NCI-H2029 (cell line): ENCODE results near the gene ZCCHC7.

Experiments used
- DNase-seq: peaks from one replicate; lab custom pipeline; 2025; lab: John Stamatoyannopoulos, UW

The ZCCHC7 gene

DNA sequence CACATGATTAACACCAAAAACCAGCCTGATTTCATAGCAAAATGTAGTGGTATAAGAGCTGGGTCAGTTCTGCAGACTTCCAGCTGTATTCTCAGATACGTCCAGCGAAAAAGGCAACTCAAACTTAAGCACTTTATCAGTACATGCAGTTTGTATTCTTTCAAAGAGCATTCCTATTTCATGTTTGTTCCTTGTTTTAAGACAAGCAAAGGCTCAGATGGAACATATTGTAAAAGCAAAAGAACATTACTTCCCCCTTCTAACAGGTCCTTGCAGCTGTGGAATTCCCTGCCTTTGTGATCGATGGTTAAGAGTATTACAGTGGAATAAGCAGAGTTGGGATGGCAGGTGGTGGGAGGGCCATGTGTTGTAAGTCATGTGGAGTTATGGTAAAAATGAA lies 215.8 kb downstream of the ZCCHC7 start:
- no peak for DNase-seq

DNA sequence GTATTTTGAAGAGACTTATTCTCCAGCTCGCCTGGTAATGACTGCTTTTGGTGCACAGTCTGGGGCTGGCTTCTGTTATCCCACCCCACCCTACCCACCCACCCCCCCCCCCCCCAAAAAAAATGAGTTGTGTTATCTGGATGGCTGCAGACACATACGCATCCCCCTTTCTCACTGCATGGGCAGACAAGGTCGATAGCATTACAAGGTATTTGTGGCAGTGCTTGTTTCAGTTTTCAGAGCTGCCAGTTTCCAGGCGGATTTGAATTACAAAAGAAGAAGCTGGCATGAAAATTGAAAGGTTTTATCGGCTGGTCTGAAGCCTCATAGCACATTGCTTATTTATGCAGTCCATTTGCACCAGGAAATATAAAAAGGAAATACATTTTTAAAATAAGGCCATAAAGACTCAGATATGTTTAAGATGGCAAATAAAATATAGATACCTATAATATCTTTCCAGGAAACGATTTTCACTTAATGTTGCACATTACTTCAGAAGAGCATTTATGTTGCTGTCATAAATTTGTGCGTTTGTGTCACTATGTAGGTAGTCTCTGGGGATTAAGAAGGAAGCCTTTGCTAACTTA lies 217.0 kb downstream of the ZCCHC7 start:
- peak; percentile 18 for DNase-seq

DNA sequence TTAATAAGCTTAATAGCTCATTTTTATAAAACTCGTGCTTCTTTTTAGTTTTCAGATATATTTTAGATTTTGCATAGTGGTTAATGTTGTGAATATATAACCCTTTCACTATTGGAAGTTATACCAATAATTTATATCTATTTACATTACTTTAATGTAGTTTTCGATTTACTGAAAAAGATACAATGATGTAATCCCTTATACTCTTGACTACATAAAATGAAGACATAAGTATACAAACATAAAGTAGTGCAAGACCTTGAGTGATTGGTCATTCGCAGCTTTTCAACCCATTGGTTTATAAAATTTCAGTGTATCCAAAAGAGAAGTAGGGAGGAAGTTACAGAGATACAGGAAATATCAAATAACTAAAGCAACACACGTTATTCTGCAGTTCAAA lies 217.8 kb downstream of the ZCCHC7 start:
- peak; percentile 32 for DNase-seq

DNA sequence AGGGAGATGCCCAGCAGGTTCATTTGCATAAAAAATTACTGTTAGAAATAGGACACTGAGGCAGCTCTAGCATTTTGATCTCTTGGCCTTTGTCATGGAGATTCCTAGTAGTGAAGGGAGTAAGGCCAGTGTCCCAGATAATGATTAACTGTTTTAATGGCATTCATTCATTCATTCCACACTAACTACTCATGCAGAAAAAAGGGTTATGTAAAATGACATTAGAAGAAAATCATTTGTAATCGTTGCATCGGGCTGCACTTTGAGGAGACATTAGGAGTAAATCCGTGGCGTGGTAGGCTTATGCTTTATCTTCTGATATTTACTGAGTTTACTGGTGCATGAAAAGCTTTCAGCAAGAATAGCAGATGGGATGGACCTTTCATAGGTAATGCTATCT lies 219.5 kb downstream of the ZCCHC7 start:
- DNase-seq: peak; percentile 16

DNA sequence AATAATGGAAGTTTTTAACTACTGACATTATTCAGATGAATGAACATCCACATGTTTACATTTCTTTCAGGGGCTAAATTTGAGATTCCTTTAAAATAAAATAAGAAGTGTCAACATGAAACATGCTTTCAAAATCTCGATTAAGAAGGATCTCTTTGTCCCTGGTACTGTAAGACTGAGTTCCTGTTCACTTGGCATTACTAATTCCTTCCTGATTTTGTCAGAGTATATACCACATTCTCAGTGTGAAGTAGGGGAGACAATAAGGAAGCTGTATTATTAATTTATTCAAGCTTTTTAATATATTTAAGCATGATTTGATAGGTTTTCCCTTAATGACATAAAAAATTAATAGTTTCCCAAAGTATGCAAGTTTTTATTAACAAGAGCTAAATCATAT lies 220.6 kb downstream of the ZCCHC7 start:
- DNase-seq: no peak

DNA sequence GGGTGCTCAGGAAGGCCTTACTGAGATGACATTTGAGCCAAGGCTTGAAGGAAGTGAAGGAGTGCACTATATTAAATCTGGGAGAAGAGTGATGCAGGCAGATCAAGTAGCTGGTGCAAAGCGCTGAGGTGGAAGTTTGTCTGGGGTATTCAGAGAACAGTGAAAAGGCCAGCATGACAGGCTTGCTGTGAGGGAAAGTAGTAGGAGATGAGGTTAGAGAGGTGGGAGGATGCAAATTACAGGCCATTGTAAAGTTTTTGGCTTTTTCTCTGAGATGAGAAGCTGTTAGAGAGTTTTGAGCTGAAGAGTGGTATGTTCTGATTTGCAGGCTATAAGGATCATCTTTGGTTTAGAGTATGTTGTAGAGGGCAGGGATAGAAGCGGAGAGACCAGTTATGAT lies 221.3 kb downstream of the ZCCHC7 start:
- DNase-seq: no peak

DNA sequence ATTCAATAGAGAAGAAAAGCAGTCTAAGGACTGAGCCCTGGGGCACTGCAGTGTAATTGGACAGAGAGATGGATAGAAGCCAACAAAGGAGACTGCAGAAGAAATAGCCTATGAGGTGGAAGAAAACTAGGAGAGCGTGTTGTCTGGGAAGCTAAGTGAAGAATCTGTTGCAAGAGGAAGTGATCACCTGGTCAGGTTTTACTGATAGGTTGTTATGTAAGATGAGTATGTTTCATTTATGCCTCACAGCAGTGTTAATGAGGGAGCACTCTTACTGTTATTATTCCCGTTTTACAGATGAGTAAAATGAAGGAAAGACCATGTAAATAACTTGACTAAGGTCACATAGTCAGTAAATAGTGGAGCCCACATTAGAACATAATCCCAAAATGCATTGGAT lies 222.1 kb downstream of the ZCCHC7 start:
- no peak for DNase-seq

DNA sequence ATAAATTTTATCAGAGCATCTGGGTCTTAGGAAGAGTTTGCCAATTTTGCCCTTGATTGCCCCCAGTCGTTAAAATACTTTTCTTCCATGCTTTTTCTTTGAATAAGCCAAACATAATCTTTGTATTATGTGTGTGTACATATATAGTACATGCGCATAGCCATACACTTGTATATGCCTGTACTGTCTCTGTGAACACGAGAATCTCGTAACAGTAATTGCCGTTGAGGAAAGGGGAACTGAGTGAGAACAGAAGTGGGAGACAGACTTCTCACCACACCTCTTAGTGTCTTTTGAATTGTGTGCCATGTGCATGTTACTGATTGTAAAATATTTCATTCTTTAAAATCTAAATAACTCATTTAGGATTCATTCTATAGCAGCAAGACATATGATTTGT lies 222.5 kb downstream of the ZCCHC7 start:
- DNase-seq: no peak

DNA sequence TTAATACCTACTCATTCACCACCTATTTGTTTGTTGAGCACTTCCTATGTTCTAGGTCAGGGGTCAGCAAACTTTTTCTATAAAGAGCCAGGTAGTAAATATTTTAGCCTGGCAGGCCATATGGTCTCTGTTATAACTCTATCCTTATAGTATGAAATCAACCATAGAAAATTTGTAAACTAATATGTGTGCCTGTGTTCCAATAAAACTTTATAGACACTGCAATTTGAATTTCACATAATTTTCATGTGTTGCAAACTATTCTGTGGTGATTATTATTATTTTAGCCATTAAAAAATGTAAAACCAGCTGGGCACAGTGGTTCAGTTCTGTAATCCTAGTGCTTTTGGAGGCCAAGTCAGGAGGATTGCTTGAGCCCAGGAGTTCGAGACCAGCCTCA lies 223.3 kb downstream of the ZCCHC7 start:
- DNase-seq: no peak

DNA sequence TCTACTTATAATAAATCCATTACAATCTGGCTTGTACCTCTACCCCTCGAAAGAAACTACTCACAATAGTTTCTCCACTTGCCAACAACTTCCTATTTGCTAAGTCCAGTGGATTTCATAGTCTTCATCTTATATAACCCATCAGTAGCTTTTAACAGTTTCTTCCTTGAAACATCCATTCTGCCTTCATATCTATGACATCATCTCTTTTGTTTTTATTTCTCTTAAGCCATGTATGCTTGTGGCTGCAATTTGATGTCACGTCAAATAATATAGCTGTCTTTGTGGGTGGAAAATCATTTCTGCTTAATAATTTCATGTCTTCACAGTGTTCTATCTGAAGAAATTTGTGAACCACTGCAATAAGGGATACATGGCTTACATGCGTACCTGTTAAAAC lies 224.7 kb downstream of the ZCCHC7 start:
- DNase-seq: no peak

DNA sequence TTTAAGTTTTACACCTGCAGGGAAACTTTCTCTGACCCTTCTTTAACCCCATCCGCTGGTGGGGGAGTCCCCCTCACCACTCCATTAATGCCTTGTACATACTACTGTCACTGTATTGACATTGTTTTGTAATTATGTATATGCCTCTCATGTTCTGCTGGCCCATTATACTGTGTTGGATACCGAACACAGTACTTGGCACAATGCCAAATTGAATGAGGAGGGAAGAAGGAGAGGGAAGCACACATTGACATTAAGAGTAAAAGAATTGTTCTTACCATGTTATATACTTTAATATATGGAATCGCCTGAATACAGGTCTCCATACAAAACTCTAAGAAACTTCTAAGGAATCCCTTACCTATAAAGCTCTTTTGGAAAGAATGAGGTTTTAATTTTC lies 228.5 kb downstream of the ZCCHC7 start:
- DNase-seq: peak; percentile 48

DNA sequence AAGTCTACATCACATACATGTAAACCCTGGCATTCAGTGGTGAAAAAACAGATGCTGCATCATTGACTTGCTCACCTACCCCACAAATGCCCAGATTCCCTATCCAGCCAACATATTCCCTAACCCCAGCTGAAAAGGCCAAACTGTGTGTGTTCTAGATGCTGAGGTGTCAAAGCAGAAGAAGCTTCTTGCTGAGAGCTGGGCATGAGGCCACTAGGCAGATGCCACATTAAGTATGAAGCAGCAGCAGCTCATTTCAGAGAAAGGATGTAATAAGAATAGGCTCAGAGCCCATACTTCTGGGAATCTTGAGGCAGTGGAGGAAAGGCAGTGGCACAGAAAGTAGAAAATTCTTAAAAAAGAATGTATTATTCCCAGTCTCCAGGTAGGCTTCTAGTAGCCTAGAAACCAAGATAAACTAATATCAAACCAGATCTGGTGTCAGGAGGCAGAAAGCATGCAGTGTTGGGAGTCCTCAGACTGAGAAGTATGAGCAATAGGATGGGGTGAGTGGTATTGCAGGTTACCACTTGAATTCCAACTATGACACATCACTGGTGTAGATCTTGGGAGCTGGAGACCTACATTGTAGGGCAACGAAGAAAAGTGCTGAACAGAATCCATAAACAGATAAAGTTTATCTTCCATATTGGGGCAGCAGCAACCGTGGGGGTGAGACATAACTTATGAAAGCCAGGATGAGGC lies 230.3 kb downstream of the ZCCHC7 start:
- no peak for DNase-seq

DNA sequence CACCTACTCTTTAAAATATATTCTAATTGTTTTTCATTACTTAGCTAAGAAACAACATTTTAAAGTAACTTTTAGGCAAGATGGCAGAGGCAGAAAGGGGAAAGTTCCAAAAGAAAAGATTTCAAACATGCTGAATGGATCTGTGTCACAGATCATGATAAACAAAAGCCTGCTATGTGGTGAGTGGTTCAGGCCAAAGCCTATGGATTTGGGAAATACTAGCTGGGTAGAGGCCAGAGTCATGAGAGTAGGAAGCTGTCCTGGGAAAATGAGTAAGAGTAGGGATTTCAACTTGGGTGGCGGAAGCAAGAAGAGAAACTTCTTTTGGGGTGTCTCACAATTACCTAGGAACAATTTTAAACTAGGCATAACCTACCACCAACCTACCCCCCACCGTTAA lies 233.4 kb downstream of the ZCCHC7 start:
- DNase-seq: no peak

DNA sequence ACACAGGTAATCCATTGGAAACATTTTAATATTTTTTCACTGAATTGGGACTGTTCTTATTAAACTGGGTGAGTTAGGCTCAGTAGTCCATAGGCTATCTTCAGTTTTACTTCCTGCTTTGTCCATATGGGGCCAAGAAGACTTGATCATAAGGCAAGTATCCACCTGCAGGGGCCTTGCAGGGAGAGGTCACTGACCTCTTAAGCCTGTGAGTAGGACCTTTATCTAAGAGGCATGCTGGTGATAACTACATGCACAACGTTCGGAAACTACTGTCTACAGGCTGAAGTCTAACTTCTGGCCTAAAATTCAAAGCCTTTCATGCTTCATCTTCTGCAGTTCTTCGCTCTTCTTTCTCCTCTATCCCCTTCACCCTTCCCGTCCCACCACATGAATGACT lies 242.1 kb downstream of the ZCCHC7 start:
- DNase-seq: no peak

DNA sequence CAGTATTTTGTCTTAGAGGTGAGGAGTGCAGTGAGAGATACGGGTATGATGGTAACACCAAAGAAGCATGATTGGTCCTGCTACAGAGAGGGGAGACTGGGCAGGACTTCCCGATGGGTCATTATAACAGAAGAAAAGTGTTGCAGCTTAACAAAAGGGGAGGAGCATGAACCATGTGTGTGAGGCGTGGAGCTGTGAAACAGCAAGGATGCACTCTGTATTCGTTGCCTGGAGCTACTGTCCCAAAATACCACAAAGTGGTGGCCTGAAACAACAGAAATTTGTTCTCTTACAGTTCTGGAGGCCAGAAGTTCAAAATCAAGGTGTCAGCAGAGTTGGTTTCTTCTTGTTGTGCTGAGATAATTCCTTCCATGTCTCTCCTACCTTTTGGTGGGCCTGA lies 242.8 kb downstream of the ZCCHC7 start:
- DNase-seq: no peak

DNA sequence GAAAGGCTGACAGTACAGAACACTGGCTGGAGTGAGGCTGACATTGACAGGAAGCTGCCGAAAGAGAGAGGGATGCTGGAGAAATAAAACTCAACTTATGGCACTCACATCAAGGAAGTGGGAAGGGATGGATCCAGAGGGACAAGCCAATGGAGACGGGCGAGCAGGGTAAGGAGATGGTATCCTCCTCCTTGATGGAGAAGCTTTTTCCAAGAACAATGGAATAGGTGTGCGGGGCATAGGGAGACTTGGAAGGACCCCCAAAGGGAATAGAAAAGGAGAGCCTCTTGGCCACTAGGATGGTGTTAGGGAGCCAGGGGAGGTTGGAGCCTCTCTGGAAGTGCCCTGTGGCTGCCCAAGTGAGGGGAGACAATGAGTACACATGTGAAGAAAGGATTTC lies 243.8 kb downstream of the ZCCHC7 start:
- no peak for DNase-seq

DNA sequence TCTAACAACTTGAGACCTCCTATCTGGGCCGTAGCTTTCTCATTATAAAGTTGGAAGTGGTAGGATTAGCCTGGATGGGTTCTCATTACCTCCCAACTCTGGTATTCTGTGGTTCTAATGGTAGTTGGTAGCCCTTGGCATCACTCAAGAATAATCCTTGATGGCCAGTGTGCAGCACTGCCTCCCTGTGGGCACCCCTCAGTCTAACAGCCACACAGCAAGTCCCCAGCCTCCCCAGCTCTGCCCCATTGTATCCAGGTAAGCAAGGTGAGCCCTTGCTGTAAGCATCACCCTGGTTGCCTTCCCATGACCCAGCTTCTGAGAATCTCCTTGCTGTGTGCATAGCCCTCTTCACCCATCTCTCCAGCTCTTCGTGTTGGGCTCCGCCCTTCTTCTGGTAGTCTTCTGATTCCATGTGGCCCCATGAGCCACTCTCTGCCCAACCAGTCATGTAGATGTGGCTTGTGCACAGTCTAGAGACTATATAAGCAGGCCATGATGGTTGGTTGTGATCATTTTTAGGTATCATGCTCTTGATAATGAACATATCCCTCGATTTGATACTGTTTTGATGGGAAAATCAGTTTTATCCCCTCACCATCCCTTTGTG lies 244.5 kb downstream of the ZCCHC7 start:
- no peak for DNase-seq

DNA sequence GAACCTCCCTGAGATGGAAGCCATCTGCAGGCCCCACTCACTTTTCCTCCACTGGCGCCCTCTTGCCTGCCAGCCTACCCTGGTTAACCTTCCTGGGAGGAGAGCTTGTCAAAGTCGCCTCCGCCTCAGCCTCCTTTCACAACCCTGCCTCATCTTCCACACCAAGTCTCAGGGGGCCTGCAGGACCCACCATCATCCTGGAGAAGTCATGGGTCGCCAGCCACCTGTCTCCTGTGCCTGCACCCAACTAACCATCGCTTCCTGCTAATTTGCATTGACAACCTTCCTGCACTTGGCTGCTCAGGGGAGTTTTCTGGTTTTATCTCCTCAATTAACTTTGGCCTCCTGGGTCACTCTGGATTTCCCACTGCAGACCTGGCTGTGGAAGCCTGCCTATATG lies 249.3 kb downstream of the ZCCHC7 start:
- no peak for DNase-seq

DNA sequence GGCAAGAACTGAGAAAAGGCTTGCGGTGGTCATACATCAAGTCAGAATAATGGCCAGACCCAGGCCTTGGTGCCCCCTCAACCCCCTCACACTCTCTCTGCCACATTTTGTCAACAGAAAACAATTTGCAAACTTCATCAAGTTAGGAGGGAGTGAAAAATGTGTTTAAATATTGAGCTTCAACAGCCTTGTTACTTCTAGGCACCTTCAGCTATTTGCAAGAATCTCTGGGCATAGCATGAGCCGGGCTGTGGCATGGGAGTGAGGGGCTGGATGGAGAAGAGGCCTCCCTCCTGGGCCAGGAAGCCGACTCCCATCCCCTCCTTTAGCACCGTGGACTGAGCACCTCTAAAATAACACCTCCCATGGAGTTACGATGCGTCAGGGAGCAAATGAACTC lies 249.9 kb downstream of the ZCCHC7 start:
- DNase-seq: no peak

DNA sequence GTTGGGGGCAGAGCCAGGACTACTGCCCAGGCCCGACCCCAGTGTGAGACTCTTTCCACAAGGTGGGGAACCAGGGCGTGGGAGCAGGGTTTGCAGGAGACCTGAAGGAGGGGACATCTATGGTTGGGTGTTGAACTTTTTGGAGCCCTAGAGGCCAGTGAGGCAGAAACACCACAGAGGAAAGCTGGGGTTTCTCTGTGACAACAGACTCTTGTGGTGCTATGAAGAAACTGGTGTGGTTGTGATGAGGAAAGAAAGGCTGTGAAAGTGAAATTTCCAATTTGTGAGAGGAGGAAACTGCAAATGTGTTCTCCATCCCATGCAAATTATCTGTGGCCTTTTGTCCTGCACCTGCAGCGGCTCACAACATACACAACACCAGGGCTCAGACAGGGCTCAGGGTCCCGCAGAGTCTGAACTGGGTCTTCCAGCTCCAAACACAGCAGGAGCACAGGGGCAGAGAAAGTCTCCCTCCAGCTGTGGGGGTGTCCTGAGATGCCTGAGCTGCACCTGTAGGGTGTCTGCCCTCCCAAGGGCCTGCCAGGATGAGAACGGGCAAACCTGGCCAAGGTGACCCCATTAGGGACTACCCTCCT lies 250.7 kb downstream of the ZCCHC7 start:
- no peak for DNase-seq

DNA sequence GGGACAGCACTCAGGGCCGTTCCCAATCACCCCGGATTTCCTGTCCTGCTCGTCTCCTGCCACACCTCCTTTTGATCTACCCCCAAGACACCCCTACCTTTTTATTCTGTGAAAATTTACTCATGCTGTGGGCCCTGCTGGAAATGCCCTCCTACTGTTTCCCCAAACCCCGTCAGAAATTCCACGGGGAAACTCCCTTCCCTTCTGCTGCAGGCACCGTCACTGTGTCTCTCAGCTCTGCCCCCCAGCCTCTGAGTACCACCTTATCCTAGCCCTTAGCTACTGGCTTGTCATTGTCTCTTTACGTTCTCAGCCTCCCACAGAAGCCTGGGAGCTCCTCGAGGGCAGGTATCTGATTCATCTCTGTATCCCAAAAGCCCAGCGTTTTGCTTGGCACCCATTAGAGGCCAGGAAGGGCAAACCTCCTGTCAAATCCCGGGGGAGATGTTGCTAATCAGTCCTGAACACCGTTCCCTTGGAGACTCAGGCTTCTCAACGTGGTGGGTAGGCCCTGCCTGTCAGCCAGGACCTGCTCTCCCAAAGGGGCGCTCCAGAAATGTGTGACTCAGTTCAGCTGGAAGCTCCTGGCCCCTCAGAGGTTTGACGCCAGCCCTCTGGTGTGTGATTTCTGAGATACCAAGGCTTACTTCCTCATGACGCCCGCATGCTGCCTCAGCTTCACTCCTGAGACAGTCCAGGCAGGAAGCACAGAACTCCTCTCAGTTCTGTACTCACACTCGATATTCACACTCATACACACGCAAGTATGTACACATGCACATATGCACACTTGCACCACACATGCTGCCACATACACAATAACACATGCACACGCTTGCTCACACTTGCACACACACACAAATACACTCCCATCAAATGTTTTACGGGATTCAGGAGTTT lies 251.4 kb downstream of the ZCCHC7 start:
- no peak for DNase-seq

DNA sequence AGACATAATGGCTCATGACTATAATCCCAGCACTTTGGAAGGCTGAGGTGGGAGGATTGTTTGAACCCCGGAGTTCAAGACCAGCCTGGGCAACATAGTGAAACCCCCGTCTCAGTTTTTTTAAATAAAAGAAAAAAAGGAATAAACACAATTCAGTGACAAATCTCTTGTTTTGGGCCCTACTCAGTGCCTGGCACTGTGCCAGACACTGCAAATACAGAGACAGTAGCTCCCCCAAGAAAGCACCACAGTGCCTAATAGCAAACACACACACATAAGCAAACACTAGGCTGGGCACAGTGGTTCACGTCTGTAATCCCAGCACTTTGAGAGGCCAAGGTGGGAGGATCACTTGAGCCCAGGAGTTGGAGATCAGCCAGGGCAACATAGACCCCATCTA lies 252.5 kb downstream of the ZCCHC7 start:
- no peak for DNase-seq
